H9 (cell line): ENCODE measurements around the gene PSPC1. TPM values are rescaled to one million over a fixed set of nuclear protein-coding genes. Genes with fewer than 3 reads are reported as not detected.

Source experiments
- DNase-seq: peaks from one replicate; pipeline ENCODE4 v3.0.0-alpha.2; 2017
- H2AFZ ChIP-seq: one replicate; pipeline ENCODE4 v1.6.1; 2013; ENCODE audit warnings: mild to moderate bottlenecking, low read length, control low read depth, moderate library complexity
- H2AK5ac ChIP-seq: 2 replicates; pipeline ENCODE4 v1.6.1; 2013; ENCODE audit warnings: low read length, control low read depth, mixed read lengths; ENCODE audit not compliant: insufficient read length
- H2BK120ac ChIP-seq: one replicate; pipeline ENCODE4 v1.6.1; 2013; ENCODE audit warnings: low read depth, mild to moderate bottlenecking, low read length, control low read depth, inconsistent platforms; ENCODE audit not compliant: poor library complexity, severe bottlenecking
- H2BK12ac ChIP-seq: 2 replicates; pipeline ENCODE4 v1.6.1; 2013; ENCODE audit warnings: low read length, control low read depth, mixed read lengths, low read depth; ENCODE audit not compliant: insufficient read length
- H2BK15ac ChIP-seq: 2 replicates; pipeline ENCODE4 v1.6.1; 2013; ENCODE audit warnings: low read depth, low read length, control low read depth
- H2BK20ac ChIP-seq: one replicate; pipeline ENCODE4 v1.6.1; 2013; ENCODE audit warnings: low read depth, mild to moderate bottlenecking, low read length, control low read depth, inconsistent platforms; ENCODE audit not compliant: poor library complexity, severe bottlenecking
- H2BK5ac ChIP-seq: 2 replicates; pipeline ENCODE4 v1.6.1; 2013; ENCODE audit warnings: low read length, control low read depth, mixed read lengths; ENCODE audit not compliant: insufficient read length
- H3K14ac ChIP-seq: 2 replicates; pipeline ENCODE4 v1.6.1; 2013; ENCODE audit warnings: low read length, control low read depth; ENCODE audit not compliant: insufficient read depth
- H3K18ac ChIP-seq: 2 replicates; pipeline ENCODE4 v1.6.1; 2013; ENCODE audit warnings: low read depth, mild to moderate bottlenecking, mixed read lengths, low read length, control low read depth; ENCODE audit not compliant: insufficient read length
- H3K23ac ChIP-seq: 2 replicates; pipeline ENCODE4 v1.6.1; 2013; ENCODE audit warnings: low read length, control low read depth, mixed read lengths, low read depth; ENCODE audit not compliant: insufficient read length
- H3K23me2 ChIP-seq: 2 replicates; pipeline ENCODE4 v1.6.1; 2013; ENCODE audit warnings: low read depth, mild to moderate bottlenecking, mixed read lengths, low read length, control low read depth; ENCODE audit not compliant: insufficient read length, poor library complexity, severe bottlenecking
- H3K27ac ChIP-seq: 2 replicates; pipeline ENCODE4 v1.5.1; 2013; ENCODE audit warnings: low read length, control low read depth, mixed read lengths, low read depth; ENCODE audit not compliant: insufficient read length
- H3K27me3 ChIP-seq: 2 replicates; pipeline ENCODE4 v1.6.1; 2013; ENCODE audit warnings: low read length, control low read depth, inconsistent platforms; ENCODE audit not compliant: insufficient read depth
- H3K4ac ChIP-seq: 2 replicates; pipeline ENCODE4 v1.6.1; 2013; ENCODE audit warnings: low read depth, mild to moderate bottlenecking, control low read depth, inconsistent platforms, low read length, moderate library complexity
- H3K4me1 ChIP-seq: 2 replicates; pipeline ENCODE4 v1.6.1; 2013; ENCODE audit warnings: low read length, control low read depth, inconsistent platforms; ENCODE audit not compliant: insufficient read depth
- H3K4me2 ChIP-seq: 2 replicates; pipeline ENCODE4 v1.6.1; 2013; ENCODE audit warnings: low read length, control low read depth, mixed read lengths; ENCODE audit not compliant: insufficient read length, insufficient read depth
- H3K56ac ChIP-seq: 2 replicates; pipeline ENCODE4 v1.6.1; 2013; ENCODE audit warnings: low read depth, mild to moderate bottlenecking, mixed read lengths, low read length, control low read depth; ENCODE audit not compliant: insufficient read length
- H3K79me1 ChIP-seq: 2 replicates; pipeline ENCODE4 v1.6.1; 2013; ENCODE audit warnings: low read depth, mild to moderate bottlenecking, moderate library complexity, low read length, control low read depth, inconsistent platforms; ENCODE audit not compliant: insufficient read depth, poor library complexity, severe bottlenecking
- H3K79me2 ChIP-seq: 2 replicates; pipeline ENCODE4 v1.6.1; 2013; ENCODE audit warnings: low read length, control low read depth, inconsistent platforms; ENCODE audit not compliant: insufficient read depth
- H3K9ac ChIP-seq: 2 replicates; pipeline ENCODE4 v1.6.1; 2013; ENCODE audit warnings: low read length, control low read depth, mixed read lengths; ENCODE audit not compliant: insufficient read length; ENCODE audit errors: extremely low read depth
- H3K9me3 ChIP-seq: one replicate; pipeline ENCODE4 v1.6.1; 2013; ENCODE audit warnings: low read depth, low read length, inconsistent platforms; ENCODE audit not compliant: control insufficient read depth
- H3T11ph ChIP-seq: one replicate; pipeline ENCODE4 v1.6.1; 2013; ENCODE audit warnings: mild to moderate bottlenecking, low read length, control low read depth, inconsistent platforms
- H4K20me1 ChIP-seq: one replicate; pipeline ENCODE4 v1.6.1; 2013; ENCODE audit not compliant: control insufficient read depth, insufficient read length, insufficient read depth
- H4K5ac ChIP-seq: 2 replicates; pipeline ENCODE4 v1.6.1; 2013; ENCODE audit warnings: low read depth, mild to moderate bottlenecking, mixed read lengths, low read length, control low read depth; ENCODE audit not compliant: insufficient read length
- H4K8ac ChIP-seq: replicated peaks from 2 replicates; pipeline ENCODE4 v1.6.1; 2013; ENCODE audit warnings: low read length, control low read depth, mixed read lengths, low read depth; ENCODE audit not compliant: insufficient read length
- H4K91ac ChIP-seq: 2 replicates; pipeline ENCODE4 v1.6.1; 2013; ENCODE audit warnings: low read depth, mild to moderate bottlenecking, moderate library complexity, mixed read lengths, low read length, control low read depth; ENCODE audit not compliant: insufficient read length
- H3K27ac Mint-ChIP-seq, 3 experiments: 2 replicates in 2 of 3; 3 replicates in 1 of 3; pipeline ENCODE4 v1.8.0; 2020 to 2021; ENCODE audit warnings: mixed read lengths in 3 of 3, mild to moderate bottlenecking in 1 of 3, moderate library complexity in 1 of 3
- H3K27me3 Mint-ChIP-seq: 2 replicates; pipeline ENCODE4 v1.8.0; 2021; ENCODE audit warnings: low read depth, mild to moderate bottlenecking, moderate library complexity, mixed read lengths
- H3K36me3 Mint-ChIP-seq, 3 experiments: 2 replicates in 2 of 3; 3 replicates in 1 of 3; pipeline ENCODE4 v1.8.0; 2020 to 2021; ENCODE audit warnings: low read depth in 3 of 3, mixed read lengths in 3 of 3; ENCODE audit not compliant: insufficient read depth in 1 of 3
- H3K4me1 Mint-ChIP-seq, 2 experiments: 2 replicates each; pipeline ENCODE4 v1.8.0; 2020; ENCODE audit warnings: mixed read lengths in 2 of 2
- H3K4me3 Mint-ChIP-seq, 2 experiments: 2 replicates in 1 of 2; 3 replicates in 1 of 2; pipeline ENCODE4 v1.8.0; 2020 to 2021; ENCODE audit warnings: mild to moderate bottlenecking in 2 of 2, mixed read lengths in 2 of 2, moderate library complexity in 1 of 2
- H3K9me3 Mint-ChIP-seq, 2 experiments: 2 replicates in 1 of 2; 3 replicates in 1 of 2; pipeline ENCODE4 v1.8.0; 2020; ENCODE audit warnings: mild to moderate bottlenecking in 2 of 2, mixed read lengths in 2 of 2, moderate library complexity in 1 of 2
- WGBS: extraction: QIAGEN DNeasy Blood & Tissue Kit; methylation state at CpG from one replicate; pipeline ENCODE4 v1.1.7; 2013; ENCODE audit warnings: missing lambda C conversion rate, low lambda C conversion rate, mixed read lengths; ENCODE audit not compliant: insufficient read length; ENCODE audit errors: extremely low coverage; 5-methylcytosine and 5-hydroxymethylcytosine counted together
- total RNA-seq: library from RNA; stranded (reverse); gene quantifications from 2 replicates; pipeline ENCODE4 v1.2.1, GENCODE V29; 2021
- TF ChIP-seq, protein P1 (sequence below): fragments of 200-600 bp; sonication (generic); conservative IDR thresholded peaks from 3 replicates; pipeline ENCODE4 v1.8.0; 2021; ENCODE audit warnings: antibody characterized with exemption, mild to moderate bottlenecking

The PSPC1 gene
- total RNA-seq, 1 experiment from 2014 or later: 134 TPM

DNA sequence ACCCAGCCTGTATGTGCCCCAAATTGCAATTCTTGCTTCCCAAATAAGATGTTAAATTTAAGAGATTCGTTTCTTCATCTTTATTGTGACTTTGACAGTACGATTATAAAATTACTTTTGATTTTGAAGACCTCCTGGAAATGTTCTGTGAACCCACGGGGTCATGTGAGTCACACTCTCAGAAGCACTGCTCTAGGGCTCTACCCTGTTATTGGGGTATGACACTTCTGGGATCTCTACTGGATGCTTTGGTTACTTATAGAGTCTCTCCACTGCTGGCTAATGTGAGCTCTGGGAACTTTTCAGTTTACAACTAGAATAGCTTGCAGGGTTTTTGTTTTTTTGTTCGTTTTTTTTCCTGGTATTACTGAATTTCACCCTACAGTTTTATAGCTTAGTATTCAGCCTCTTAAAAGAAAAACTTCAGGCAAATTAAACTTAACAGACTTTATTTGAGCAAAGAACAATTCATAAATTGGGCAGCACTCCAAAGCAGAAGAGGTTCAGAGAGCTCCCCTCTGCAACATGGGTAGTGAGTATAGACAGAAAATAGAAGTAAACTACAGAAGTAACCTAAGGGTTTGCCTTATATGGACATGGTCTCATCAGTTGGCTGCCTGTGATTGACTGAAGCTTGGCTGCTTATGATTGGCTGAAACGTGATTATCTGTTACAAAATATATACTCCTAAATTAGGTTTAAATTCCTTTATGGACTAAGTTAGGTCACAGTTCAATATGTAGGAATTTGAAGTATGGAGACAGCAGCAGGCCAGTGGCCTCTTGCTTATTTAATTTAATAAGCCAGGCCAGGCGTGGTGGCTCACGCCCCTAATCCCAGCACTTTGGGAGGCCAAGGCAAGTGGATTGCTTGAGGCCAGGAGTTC, 28.5 kb upstream of the PSPC1 start:
- H2BK20ac ChIP-seq: no peak overlapping the region
- H3K9me3 ChIP-seq: no peaks in the 10 kb centered on the region
- no peak overlapping the region; a peak in 1 of 7 replicates for H3K27ac Mint-ChIP-seq
- H2BK12ac ChIP-seq: no peak overlapping the region
- no peaks in the 10 kb centered on the region for H3K4me1 Mint-ChIP-seq
- H3K27me3 Mint-ChIP-seq: no peaks in the 10 kb centered on the region
- no peak overlapping the region for H4K5ac ChIP-seq
- no peaks in the 10 kb centered on the region for H3K79me2 ChIP-seq
- H3K27me3 ChIP-seq: no peaks in the 10 kb centered on the region
- peak overlapping the region; percentile 69 for H2BK120ac ChIP-seq
- H2BK15ac ChIP-seq: no peak overlapping the region
- H3K79me1 ChIP-seq: no peaks in the 10 kb centered on the region
- TF ChIP-seq, protein P1, sequence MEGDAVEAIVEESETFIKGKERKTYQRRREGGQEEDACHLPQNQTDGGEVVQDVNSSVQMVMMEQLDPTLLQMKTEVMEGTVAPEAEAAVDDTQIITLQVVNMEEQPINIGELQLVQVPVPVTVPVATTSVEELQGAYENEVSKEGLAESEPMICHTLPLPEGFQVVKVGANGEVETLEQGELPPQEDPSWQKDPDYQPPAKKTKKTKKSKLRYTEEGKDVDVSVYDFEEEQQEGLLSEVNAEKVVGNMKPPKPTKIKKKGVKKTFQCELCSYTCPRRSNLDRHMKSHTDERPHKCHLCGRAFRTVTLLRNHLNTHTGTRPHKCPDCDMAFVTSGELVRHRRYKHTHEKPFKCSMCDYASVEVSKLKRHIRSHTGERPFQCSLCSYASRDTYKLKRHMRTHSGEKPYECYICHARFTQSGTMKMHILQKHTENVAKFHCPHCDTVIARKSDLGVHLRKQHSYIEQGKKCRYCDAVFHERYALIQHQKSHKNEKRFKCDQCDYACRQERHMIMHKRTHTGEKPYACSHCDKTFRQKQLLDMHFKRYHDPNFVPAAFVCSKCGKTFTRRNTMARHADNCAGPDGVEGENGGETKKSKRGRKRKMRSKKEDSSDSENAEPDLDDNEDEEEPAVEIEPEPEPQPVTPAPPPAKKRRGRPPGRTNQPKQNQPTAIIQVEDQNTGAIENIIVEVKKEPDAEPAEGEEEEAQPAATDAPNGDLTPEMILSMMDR: no peak
- H3K27ac ChIP-seq: no peak overlapping the region
- no peak for DNase-seq
- H3K4ac ChIP-seq: no peak overlapping the region
- H3K4me3 Mint-ChIP-seq: no peak overlapping the region
- no peaks in the 10 kb centered on the region for H4K20me1 ChIP-seq
- H3K14ac ChIP-seq: no peak overlapping the region
- no peak overlapping the region for H3K56ac ChIP-seq
- no peak overlapping the region for H3K9ac ChIP-seq
- no peak overlapping the region for H4K8ac ChIP-seq
- H3K9me3 Mint-ChIP-seq: peaks cover 2 to 3% of the 10 kb centered on the region in 2 experiments; a peak in 2 of 5 replicates
- H2BK5ac ChIP-seq: no peak overlapping the region
- H2AFZ ChIP-seq: no peak overlapping the region
- no peak overlapping the region for H4K91ac ChIP-seq
- H3K4me1 ChIP-seq: no peaks in the 10 kb centered on the region
- H3T11ph ChIP-seq: no peak overlapping the region
- H3K23me2 ChIP-seq: no peaks in the 10 kb centered on the region
- H3K4me2 ChIP-seq: no peak overlapping the region
- WGBS: no CpG with 5 or more reads among the region's 7 CpGs
- peaks cover 1 to 4% (median 4%) of the 10 kb centered on the region in 3 experiments; a peak in 5 of 7 replicates for H3K36me3 Mint-ChIP-seq
- no peak overlapping the region for H3K23ac ChIP-seq
- H3K18ac ChIP-seq: no peak overlapping the region
- H2AK5ac ChIP-seq: no peak overlapping the region
